Jurkat, Clone E6-1 (cell line): ENCODE results near the gene HLF.

Experiments used
- DNase-seq: peaks from one replicate; pipeline ENCODE4 v3.0.0-alpha.2; 2011; ENCODE audit warnings: low read depth, low spot score
- H3K4me3 ChIP-seq: 2 replicates; pipeline ENCODE4 v1.5.1; 2011; ENCODE audit warnings: mild to moderate bottlenecking, low read length, control low read depth, moderate library complexity

Gene HLF

DNA sequence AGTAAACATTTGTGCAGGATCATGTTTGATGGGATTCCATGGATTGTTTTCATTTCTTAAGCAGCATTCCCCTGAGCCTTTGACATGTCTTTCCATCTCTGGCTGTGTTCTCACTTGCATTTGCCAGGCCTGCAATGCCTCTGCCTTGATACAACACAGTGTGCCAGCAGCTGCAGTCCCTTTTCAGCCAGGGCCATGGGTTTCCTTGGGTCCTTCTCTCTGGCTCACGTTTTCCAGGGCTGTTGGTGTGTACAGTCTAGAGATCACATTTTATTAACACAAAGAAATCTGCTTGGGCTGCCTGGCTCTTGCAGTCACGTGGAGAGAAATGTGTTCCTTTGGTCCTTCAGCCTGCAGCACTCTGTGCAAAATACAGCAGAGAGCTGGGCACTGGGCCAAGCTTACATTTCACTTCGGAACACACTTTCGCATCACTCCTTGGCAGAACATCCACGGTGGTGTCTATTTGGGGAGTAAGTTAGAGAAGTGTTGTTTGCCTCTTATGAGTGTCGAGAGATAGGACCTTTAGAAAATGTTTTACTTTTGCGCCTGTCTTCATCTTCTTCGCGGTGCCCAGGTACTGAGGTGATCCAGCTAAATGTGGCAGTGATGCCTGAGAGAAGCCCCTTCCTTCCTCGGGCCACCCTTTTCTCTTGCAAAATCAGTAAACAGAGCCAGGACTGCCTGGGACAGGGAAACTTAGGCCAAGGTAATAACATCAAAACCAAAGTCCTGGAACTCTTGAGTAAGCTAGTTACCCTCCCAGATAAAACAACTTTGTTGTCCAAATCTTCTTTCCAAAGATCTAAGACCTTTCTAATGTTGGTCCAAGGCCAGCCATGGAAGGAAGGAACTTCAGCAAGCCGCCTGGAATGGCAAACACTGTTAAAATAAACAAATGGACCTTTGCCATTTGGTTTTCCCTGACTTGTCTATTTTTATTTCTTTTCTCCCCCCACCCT, 20.9 kb downstream of the HLF start:
- no peak for DNase-seq
- H3K4me3 ChIP-seq: no peak overlapping the region

DNA sequence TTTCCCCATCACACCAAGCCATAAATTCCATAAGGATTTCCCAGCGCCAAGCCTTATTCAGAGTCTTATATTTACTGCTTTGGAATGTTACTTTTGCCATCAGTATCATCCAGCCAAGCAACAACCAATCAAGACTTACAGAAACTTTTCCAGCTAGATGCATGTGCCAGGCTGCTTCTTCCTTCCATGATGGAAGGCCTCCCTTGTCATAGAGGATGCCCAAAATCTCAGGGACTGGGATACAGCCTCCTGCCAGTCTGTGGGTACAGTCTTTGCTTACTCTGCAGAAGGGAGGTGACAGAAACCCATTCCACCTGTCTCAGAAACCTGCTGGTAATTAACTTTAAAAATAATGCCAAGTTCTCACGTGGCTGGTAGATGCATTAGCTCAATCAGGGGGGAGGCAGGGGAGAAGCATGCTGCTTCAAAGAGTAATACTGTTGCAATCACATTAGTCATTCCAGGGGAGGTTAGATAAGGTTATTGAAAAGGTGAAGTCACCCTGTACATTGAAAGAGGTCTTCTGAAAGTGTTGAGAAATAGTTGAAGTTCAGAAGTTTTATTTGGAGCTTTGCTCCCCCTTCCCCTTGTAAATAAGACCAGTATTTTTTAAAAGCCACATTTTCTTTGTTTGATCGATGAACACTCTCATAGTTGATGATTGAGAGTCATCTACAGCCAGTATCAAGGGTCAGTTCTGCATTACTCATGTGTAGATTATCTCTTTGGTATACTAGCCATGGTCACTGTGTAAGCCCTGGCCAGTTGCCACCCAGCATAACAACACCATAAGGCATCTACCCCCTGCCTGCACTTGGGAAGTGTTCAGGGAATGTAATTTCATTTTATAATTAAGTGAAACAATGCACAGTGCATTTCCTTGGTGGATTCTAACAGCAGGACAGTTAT, 22.2 kb downstream of the HLF start:
- no peak overlapping the region for H3K4me3 ChIP-seq
- no peak for DNase-seq

DNA sequence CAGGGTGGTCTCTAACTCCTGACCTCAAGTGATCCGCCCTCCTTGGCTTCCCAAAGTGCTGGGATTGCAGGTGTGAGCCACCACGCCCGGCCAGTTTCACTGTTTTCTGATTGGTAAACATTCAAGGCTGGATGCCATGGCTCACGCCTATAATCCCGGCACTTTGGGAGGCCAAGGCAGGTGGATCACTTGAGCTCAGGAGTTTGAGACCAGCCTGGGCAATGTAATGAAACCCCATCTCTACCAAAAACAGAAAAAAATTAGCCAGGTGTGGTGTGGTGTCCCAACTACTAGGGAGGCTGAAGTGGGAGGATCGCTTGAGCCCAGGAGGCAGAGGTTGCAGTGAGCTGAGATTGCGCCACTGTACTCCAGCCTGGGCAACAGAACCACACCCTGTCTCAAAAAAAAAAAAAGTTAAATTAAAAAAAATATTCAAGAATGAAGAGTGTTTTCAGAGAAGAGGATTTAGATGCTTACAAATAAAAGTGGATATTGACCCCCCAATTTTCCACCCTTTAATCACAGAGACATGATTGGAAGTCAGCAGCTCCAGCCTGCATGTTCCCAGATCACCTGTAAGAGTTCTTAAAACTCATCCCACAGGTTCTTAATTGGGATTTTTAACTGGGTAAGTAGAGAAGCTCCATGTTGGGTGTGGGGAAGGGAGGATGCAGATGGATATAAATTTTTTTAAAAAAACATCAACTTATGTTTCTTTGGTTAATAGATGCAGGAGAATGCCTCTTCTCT, 23.8 kb downstream of the HLF start:
- no peak for DNase-seq
- H3K4me3 ChIP-seq: no peak overlapping the region

DNA sequence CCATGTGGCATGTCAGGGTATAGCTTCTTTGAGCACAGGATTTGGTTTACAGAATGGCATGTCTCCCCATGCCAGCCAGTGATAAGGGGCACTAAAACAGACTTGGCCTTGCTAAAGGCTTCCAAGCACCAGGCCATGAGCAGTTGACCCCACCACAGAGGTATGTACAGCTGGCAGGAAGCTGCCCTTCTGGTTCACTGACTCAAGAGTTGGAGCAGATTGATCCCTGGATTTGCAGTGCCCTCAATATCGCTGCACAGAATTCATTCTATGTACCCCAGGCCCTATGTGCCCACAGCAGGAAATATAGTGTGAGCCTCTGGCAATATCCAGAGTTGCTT, 24.3 kb downstream of the HLF start:
- H3K4me3 ChIP-seq: no peak overlapping the region
- no peak for DNase-seq

DNA sequence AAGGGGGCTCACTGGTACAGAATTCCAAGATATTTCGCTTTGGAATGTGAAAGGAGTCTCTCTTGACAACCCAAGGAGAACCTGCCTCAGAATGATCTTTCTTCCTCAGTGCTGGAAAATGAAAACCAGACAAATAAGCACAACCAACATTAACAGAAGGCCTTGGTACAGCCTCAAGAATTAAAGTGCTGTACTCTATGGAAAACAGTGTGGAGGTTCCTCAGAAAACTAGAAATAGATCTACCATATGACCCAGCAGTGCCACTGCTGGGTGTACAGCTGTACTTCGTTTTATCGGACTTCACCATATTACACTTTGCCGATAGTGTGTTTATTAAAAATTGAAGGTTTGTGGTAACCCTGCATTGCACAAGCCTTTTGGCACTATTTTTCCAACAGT, 25.2 kb downstream of the HLF start:
- no peak overlapping the region for H3K4me3 ChIP-seq
- DNase-seq: no peak

DNA sequence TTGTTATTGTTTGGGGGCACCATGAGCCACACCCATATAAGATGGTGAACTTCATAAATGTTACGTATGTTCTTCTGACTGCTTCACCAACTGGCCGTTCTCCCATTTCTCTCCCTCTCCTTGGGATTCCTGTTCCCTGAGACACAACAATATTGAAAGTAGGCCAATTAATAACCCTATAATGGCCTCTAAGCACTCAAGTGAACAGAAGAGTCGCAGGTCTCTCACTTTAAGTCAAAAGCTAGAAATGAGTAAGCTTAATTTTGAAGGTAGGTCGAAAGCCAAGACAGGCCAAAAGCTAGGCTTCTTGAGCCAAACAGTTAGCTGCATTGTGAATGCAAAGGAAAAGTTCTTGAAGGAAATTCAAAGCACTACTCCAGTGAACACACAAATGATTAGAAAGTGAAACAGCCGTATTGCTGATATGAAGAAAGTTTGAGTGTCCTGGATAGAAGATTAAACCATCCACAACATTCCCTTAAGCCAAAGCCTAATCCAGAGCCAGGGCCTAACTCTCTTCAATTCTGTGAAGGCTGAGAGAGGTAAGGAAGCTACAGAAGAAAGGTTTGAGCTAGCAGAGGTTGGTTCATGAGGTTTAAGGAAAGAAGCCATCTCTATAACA, 25.8 kb downstream of the HLF start:
- no peak for DNase-seq

DNA sequence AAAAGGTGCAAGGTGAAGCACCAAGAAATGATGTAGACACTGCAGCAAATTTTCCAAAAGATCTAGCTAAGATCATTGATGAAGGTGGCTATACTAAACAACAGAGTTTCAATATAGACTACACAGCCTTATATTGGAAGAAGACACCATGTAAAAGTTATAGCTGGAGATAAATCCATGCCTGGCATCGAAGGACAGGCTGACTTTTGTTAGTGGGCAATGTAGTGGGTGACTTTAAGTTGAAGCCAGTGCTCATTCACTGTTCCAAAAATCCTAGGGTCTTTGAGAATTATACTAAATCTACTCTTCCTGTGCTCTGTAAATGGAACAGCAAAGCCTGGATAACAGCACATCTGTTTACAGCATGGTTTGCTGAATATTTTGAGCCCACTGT, 26.4 kb downstream of the HLF start:
- no peak overlapping the region for H3K4me3 ChIP-seq
- DNase-seq: no peak

More for the DNA sequence above, 25.8 kb downstream of the HLF start:
- H3K4me3 ChIP-seq: no peak overlapping the region

DNA sequence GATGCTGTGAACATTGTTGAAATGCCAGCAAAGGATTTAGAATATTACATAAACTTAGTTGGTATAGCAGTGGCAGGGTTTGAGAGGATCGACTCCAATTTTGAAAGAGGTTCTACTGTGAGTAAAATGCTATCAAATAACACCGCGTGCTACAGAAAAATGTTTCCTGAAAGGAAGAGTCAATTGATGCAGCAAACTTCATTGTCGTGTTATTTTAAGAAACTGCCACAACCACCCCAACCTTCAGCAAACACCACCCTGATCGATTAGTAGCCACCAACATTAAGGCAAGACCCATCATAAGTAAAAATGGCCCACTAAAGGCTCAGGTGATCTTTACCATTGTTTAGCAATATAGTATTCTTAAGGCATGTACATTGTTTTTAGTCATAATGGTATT, 27.3 kb downstream of the HLF start:
- no peak for DNase-seq

DNA sequence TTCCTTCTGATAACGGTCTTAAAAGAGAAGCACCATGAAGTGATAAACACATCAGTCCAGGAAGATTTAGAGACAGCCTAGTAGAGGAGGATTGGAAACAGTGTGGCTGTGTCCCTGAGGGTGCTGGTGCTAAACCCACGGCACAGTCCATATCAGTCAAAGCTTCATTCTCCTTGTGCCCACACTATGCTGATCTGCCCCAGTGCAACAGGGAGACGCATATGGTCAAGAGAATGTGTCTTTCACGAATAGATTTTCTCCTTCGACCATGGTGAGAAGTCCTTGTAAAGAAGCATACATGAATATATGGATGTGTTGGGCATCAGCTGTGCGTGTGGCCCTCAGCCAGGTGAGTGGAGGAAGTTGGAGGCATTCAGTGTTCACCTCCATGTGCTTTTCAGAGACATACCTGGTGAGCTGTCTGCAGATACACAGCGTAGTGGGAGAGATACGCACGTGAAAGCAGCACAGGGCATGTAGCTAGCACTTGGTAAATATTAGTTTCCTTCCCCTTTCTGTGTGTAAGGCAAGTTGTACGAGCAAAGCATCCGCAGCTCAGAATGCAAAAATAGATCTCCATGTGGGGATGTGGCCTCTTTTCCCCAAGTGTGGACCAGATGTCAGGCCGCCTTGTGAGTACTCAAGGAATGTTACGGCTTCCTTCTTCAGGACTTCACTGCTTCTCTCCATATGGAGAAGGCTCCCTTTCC, 29.4 kb downstream of the HLF start:
- DNase-seq: no peak
- H3K4me3 ChIP-seq: no peak overlapping the region

More for the DNA sequence above, 27.3 kb downstream of the HLF start:
- no peak overlapping the region for H3K4me3 ChIP-seq

DNA sequence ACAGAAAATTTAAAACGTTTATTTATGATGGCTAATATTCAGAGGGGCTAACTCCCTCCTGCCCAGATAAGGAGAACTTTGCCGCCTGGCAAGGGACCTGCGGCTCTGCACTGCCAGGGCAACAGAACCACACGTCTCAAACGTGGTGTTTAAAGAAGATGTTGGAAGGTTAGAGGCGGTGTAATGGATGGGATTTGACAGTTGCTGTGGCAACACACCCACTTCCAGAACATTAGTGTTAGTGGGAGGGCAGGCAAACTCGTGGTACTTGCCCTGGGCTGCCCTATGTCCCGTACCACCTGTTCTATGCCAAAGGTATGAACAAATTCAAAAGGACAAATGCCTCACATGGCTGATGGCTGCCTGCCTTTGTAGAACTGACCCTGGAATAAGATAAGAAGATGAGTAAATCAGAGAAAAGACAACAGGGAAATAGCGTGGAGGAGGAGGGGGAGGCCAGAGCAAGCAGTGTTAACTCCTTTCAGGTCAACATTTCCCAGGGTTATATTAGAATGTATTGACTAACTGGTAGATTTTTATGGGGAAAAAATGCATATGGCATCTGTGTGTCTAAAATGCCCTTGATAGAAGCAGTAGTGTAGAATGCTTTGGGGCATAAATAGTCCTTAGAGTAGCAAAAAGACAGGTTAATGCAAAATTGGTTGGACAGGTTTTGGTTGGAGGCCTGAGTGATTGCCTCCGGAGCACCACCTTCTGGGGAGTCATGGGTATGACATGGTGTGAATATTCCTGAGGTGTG, 30.8 kb downstream of the HLF start:
- no peak overlapping the region for H3K4me3 ChIP-seq
- DNase-seq: peak; percentile 39

DNA sequence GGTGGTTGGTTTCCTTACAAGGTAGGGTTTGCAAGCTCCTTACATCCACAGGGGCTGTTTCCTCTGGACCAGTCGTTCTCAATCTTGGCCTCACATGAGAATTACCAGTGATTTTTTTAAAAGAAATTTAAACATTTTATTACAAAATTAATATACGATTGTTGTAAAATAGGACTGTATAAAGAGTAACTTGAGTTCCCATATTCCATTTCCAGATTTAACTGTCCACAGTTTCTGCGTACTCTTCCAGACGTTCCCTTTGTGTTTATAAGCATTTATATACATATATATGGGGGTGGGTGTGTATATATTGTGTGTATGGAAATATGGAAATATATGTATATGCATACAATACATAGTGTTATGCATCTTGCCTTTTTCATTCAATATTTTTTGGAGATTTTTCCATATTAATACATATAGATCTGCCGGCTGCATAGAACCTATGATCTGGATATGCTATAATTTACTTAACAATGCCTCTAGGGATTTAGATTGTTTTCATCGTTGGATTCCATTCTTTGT, 31.5 kb downstream of the HLF start:
- H3K4me3 ChIP-seq: no peak overlapping the region
- DNase-seq: no peak

DNA sequence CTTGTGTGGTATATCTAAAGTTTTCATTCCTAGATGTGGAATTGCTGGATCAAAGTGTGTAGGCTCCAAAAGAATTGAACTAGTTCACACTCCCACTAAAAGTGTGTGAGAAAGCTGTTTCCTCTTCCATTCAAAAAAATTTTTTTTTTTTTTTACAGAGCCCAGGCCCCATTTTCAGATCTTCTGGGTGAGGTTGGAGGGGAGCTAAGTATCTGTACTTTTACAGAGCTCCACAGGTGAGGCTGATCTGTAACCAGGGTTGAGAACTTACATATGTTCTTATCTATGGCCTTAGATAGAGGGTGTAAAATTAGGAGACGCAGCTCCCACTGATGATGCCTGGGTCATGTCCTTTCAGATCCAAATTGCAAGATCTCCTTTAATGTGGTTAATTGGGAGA, 31.9 kb downstream of the HLF start:
- H3K4me3 ChIP-seq: no peak overlapping the region
- no peak for DNase-seq

DNA sequence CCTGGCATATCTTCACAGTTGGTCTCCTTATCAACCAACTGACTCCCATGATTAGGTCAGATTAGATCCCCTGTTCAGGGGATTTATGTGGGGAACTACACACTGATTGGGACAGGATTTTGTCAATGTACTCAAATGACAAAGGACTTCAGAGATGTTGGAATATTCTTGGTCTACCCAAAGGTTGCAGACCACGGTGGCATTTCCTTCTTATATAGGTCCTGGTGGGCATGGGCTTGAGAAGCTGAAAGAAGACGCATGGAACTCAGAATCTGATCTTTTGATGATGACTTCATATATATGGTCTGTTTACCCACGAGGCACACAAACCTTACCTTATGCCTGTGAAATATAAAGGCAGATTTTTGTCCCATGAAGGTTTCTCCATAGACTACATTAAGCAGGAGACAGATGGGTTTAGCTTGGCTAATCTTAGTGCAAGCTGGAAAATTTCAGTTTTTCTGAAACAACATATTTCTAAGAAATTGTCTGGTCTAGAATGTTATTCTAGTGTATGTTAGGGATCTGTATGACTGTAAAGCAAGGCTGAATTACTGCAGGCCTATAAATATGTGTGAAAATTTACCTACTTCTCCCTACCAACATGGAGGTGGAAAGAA, 33.5 kb downstream of the HLF start:
- no peak for DNase-seq
- H3K4me3 ChIP-seq: no peak overlapping the region

DNA sequence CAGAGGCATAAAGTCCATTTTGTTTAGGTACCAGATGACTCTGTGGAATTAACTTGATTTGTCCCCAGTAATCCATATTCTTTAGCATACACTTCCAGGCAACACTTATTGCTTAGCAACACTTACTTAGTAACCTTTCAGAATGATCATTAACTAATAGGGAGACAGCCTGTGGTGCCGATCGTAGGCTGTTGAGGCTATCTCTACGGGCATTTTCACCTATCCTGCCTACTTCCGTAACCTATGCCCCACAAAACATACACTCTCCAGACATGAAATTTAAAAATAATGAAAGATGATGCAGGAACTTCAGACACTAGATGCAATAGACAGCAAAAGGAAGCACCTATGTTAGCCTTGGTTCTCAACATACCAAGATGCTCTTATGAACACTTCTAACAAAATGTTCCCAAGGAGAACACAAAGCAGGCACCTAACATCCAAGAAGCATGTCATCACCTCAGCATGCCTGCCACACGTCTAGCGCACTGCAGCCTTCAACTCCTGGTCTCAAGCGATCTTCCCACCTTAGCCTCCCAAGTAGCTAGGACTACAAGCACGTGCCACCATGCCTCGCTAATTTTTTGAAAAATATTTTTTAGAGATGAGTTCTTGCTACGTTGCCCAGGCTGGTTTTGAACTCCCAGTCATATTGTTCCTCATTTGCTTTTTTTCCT, 34.5 kb downstream of the HLF start:
- no peak overlapping the region for H3K4me3 ChIP-seq
- no peak for DNase-seq

DNA sequence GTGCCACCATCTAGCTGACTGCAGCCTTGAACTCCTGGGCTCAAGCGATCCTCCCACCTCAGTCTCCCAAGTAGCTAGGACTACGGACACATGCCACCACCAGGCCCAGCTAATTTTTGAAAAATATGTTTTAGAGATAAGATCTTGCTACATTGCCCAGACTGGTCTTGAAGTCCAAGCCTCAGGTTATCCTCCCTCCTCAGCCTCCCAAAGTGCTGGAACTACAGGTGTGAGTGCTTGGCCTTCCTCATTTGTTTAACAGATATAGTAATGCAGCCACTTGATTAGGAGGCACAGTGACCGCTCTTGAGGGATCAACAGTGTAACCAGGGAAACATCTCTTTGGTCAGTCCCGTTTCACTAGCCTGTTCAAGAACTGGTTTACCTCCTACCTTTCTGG, 35.1 kb downstream of the HLF start:
- no peak overlapping the region for H3K4me3 ChIP-seq
- no peak for DNase-seq

DNA sequence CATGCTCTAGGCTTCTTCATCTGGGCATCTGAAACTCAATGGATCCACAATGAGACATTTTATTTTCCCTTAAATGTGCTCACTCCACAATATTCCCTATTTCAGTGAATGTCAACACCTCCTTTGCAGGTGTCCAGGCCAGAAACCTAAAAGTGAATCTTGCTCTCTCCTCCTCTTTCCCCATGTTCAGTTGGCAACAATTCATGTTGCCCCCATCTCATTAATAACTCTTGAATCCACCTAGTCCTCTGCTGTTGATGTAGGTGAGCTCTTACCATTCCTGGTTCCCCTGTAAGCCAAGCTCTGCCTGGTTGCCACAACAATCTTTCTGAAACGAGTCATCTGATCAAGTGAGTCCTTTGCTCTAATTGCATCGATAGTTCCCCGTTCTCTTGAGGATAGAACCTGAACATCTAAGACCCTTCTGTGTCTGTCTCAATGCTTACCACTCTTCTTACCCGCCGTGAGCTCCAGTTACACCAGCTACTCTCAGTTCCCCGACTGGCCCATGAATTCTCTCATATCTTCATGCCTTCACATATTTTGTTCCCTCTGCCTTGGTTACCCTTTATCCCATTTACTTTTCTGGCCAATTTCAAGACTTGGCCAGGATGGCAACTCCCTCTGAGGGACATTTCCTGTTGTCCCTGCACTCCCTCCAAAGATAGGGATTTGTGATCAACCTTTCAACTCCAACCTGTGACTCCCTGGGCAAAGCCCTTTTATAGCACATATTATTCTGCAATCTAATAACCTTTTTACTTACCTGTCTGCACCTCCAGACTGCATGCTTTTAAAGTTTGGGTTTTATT, 35.9 kb downstream of the HLF start:
- no peak for DNase-seq
- H3K4me3 ChIP-seq: no peak overlapping the region
